NCI-H146 (cell line): ENCODE measurements around the gene SEMA5B.

Source experiments
- DNase-seq: peaks from one replicate; lab custom pipeline; 2025; lab: John Stamatoyannopoulos, UW

SEMA5B gene

GRCh38 chr3:122942937-122943827, 84.4 kb downstream of the SEMA5B start:
- peak; percentile 88 for DNase-seq

- DNase-seq, result no peak
Measured at GRCh38 chr3:122942239-122942638, 85.3 kb downstream of the SEMA5B start.

GRCh38 chr3:122941228-122942206, 86.0 kb downstream of the SEMA5B start:
- no peak for DNase-seq

- DNase-seq, result no peak
Measured at GRCh38 chr3:122940628-122941086, 86.9 kb downstream of the SEMA5B start.

GRCh38 chr3:122938783-122939425, 88.7 kb downstream of the SEMA5B start:
- no peak for DNase-seq

- no peak for DNase-seq
Measured at GRCh38 chr3:122937745-122938144, 89.8 kb downstream of the SEMA5B start.

- DNase-seq, result peak; percentile 81
Measured at GRCh38 chr3:122936986-122937385, 90.6 kb downstream of the SEMA5B start.

GRCh38 chr3:122936335-122936734, 91.2 kb downstream of the SEMA5B start:
- no peak for DNase-seq

- no peak for DNase-seq
Measured at GRCh38 chr3:122934251-122934650, 93.3 kb downstream of the SEMA5B start.

GRCh38 chr3:122932251-122932967, 95.2 kb downstream of the SEMA5B start:
- no peak for DNase-seq

- DNase-seq, result no peak
Measured at GRCh38 chr3:122931636-122932035, 95.9 kb downstream of the SEMA5B start.

GRCh38 chr3:122930063-122930997, 97.2 kb downstream of the SEMA5B start:
- no peak for DNase-seq

- DNase-seq, result no peak
Measured at GRCh38 chr3:122929188-122930062, 98.1 kb downstream of the SEMA5B start.

GRCh38 chr3:122928396-122929187, 99.0 kb downstream of the SEMA5B start:
- no peak for DNase-seq

- no peak for DNase-seq
Measured at GRCh38 chr3:122927726-122928125, 99.8 kb downstream of the SEMA5B start.

- no peak for DNase-seq
Measured at GRCh38 chr3:122926811-122927210, 100.8 kb downstream of the SEMA5B start.

- no peak for DNase-seq
Measured at GRCh38 chr3:122926322-122926721, 101.2 kb downstream of the SEMA5B start.

- DNase-seq, result no peak
Measured at GRCh38 chr3:122925756-122926155, 101.8 kb downstream of the SEMA5B start.
